Dendritic cell treated with granulocyte-macrophage colony-stimulating factor and Interleukin-4, amounts not matched to agents 40 ng/mL and 50 ng/mL, for 4 days (primary cell): ENCODE results near the gene RELN.
"Not testable (repeated sequence)": the region's sequence is repeated elsewhere in the genome, so short reads cannot be mapped to it uniquely, and the experiment has no call there.

Experiments
- H3K27ac Mint-ChIP-seq: one replicate; pipeline ENCODE4 v1.8.0; 2022; ENCODE audit warnings: mild to moderate bottlenecking, mixed read lengths
- H3K27me3 Mint-ChIP-seq: one replicate; pipeline ENCODE4 v1.8.0; 2022; ENCODE audit warnings: mild to moderate bottlenecking, mixed read lengths
- H3K36me3 Mint-ChIP-seq: one replicate; pipeline ENCODE4 v1.8.0; 2022; ENCODE audit warnings: low read depth, mixed read lengths
- H3K4me1 Mint-ChIP-seq: one replicate; pipeline ENCODE4 v1.8.0; 2022; ENCODE audit warnings: low read depth, mixed read lengths
- H3K4me3 Mint-ChIP-seq: one replicate; pipeline ENCODE4 v1.8.0; 2022; ENCODE audit warnings: mild to moderate bottlenecking, moderate library complexity, mixed read lengths
- H3K9me3 Mint-ChIP-seq: one replicate; pipeline ENCODE4 v1.8.0; 2022; ENCODE audit warnings: mixed read lengths
- intact Hi-C: fragments of 100-400 bp; cut with micrococcal nuclease; formaldehyde crosslinking; loops from one replicate; pipeline ENCODE4 v1.15.0; 2022

The RELN gene

DNA sequence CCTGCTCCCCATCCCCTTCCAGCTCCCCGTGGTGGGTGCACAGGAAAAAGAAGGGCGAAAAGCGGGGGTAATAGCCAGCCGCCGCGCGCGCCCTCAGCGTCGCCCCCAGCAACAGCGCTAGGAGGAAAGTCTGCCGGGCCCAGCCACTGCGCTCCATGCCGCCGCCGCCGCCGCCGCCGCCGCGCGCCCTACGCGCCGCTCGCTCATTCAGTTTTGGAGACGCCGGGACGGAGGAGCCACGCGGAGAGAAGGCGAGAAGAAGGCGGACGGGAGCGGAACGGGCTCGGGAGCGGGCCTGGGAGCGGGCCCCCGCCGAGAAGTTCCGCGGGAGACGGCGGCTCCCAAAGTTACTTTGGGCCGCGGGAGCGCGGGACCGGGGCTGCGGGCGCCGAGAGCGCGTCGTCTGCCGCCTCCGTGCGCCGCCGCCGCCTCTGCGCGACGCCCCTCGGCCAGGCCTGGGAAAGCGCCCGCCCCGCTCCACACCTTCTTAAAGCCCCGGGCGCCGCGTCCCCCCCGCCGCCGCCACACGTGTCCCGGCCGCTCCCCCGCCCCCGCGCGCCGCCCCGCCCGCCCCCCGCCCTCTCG lies at the start of gene RELN:
TSS of gene RELN (minus strand) at position 459 of the 585 bp plus-strand sequence. CDS start at position 157, 302 bp downstream.
- no peak within 1 kb of the TSS for H3K27ac Mint-ChIP-seq
- peaks cover 5% of the 10 kb centered on the region for H3K4me1 Mint-ChIP-seq
- no peak within 1 kb of the TSS for H3K4me3 Mint-ChIP-seq
- no peaks in the 10 kb centered on the region for H3K9me3 Mint-ChIP-seq
- intact Hi-C loops, result no loop called here
- H3K27me3 Mint-ChIP-seq, result peaks cover 49% of the 10 kb centered on the region
- H3K36me3 Mint-ChIP-seq, result no peaks in the 10 kb centered on the region

DNA sequence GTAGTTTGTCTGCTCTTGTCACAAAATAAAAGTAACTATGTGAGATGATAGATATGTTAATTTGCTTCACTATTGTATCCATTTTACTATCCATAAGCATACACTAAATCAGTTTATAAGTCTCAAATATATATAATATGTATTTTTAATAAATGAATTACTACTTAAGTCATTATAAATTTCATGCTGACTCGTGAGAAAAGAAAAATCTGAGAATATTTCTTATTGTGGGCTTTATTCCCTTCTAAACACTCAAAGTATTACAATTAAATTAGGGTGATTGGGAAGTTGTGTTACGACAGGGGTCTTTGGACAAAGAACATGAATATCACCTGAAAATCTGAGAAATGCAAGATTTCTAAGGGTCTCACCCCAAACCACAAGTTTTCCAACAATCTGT lies 48.7 kb upstream of the RELN start:
- Mint-ChIP-seq H3K27ac (no peak overlapping the region), H3K4me1 (no peaks in the 10 kb centered on the region), H3K4me3 (no peak overlapping the region), H3K9me3 (peaks cover 26% of the 10 kb centered on the region), H3K27me3 (no peaks in the 10 kb centered on the region), H3K36me3 (no peaks in the 10 kb centered on the region)
- intact Hi-C loops, result no loop called here

DNA sequence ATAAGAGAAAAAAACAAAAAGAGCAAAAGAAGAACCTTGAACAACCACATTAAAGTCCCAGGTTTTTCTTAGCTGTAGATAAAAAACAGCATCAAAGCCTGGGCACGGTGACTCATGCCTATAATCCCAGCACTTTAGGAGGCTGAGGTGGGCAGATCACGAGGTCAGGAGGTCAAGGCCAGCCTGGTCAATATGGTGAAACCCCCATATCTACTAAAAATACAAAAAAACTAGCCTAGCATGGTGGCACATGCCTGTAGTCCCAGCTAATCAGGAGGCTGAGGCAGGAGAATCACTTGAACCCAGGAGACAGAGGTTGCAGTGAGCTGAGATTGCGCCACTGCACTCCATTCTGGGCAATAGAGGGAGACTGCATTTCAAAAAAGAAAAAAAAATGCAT lies 47.4 kb upstream of the RELN start:
- H3K9me3 Mint-ChIP-seq, result peaks cover 27% of the 10 kb centered on the region
- H3K4me3 Mint-ChIP-seq, intact Hi-C loops, H3K27me3 Mint-ChIP-seq, H3K36me3 Mint-ChIP-seq, H3K4me1 Mint-ChIP-seq, H3K27ac Mint-ChIP-seq: not testable (repeated sequence)

DNA sequence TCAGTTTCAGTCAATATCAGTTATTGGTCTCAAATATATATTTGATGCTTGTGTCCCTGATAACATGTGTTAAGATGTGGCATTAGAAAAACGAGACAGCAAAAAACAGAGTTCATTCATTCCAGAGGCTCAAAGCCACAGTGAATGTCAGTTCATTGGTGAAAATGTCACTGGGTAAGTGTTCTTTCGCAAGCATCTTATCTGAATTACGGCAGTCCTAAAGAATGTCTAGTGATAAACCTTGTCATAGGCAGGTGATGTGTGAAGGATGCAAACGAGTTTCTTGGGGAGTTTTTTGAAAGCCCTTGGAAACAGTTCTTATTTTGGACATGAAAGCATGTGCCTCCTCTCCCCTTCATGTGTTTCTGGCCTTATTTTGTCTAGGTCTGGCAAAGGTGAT lies 45.9 kb upstream of the RELN start:
- intact Hi-C loops, result no loop called here
- no peak overlapping the region for H3K4me3 Mint-ChIP-seq
- no peaks in the 10 kb centered on the region for H3K36me3 Mint-ChIP-seq
- H3K9me3 Mint-ChIP-seq, result peaks cover 40% of the 10 kb centered on the region
- H3K4me1 Mint-ChIP-seq, result no peaks in the 10 kb centered on the region
- H3K27ac Mint-ChIP-seq, result no peak overlapping the region
- H3K27me3 Mint-ChIP-seq, result no peaks in the 10 kb centered on the region

DNA sequence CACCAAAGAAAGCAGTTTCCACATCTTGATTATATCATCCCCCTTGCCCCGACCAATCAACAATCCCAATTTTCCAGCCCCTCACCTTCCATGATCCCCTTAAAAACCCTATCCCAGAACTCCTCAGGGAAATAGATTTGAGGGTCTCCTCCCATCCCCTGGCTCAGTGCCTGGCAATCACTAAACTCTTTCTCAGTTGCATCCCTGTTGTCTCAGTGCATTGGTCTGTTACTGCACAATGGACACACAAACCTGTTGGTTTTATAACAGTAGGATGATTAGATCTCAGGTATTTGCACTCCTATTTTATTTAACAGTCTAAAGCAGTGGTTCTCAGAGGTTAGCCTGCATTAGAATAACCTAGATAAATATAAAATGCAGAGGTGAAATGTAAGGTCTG lies 45.2 kb upstream of the RELN start:
- no peaks in the 10 kb centered on the region for H3K27me3 Mint-ChIP-seq
- no peak overlapping the region for H3K27ac Mint-ChIP-seq
- intact Hi-C loops, result no loop called here
- H3K9me3 Mint-ChIP-seq, result peaks cover 40% of the 10 kb centered on the region
- no peaks in the 10 kb centered on the region for H3K36me3 Mint-ChIP-seq
- H3K4me3 Mint-ChIP-seq, result no peak overlapping the region
- H3K4me1 Mint-ChIP-seq, result no peaks in the 10 kb centered on the region

DNA sequence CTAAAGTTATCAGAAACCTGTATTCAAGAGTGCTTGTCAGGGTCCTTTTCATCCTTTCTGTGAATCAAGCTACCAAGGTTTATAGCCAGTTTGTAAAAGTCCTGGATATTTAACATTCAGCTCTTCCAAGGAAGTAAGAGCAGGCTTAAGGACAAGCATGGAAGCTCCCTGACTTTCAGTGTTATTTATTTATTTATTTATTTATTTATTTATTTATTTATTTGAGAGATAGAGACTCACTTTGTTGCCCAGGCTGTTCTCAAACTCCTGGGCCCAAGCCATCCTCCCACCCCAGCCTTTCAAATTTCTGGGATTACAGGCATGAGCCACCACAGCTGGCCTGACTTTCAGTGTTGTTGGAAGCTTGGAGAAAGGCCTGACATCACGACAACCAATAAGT lies 44.4 kb upstream of the RELN start:
- no peaks in the 10 kb centered on the region for H3K36me3 Mint-ChIP-seq

DNA sequence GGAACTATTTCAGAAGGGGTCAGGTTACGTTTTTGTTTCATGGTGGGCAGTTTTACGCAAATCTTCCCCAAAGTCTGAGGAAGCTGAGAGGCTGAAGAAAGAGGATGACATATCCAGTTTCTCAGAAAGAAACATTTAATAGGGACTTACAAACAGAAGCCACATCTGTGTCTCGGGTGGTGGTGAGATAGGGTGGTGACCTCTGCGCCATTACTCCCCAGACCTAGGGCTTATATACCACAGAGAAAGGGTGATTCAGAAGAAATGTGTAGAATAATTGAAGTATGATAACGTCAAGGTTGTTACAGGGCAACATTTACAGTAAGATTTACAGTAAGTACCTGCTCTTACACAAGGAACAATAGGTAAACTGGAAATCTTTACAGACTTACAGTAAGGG lies 43.0 kb upstream of the RELN start:
- Mint-ChIP-seq H3K36me3 (no peaks in the 10 kb centered on the region), H3K27me3 (no peaks in the 10 kb centered on the region), H3K4me3 (no peak overlapping the region), H3K9me3 (peaks cover 40% of the 10 kb centered on the region), H3K27ac (no peak overlapping the region), H3K4me1 (no peaks in the 10 kb centered on the region)
- intact Hi-C loops, result no loop called here

More for the DNA sequence above, 44.4 kb upstream of the RELN start:
- H3K4me1 Mint-ChIP-seq, result no peaks in the 10 kb centered on the region
- no peak overlapping the region for H3K4me3 Mint-ChIP-seq
- no peaks in the 10 kb centered on the region for H3K27me3 Mint-ChIP-seq
- H3K9me3 Mint-ChIP-seq, result peaks cover 40% of the 10 kb centered on the region
- intact Hi-C loops, result no loop called here
- no peak overlapping the region for H3K27ac Mint-ChIP-seq

DNA sequence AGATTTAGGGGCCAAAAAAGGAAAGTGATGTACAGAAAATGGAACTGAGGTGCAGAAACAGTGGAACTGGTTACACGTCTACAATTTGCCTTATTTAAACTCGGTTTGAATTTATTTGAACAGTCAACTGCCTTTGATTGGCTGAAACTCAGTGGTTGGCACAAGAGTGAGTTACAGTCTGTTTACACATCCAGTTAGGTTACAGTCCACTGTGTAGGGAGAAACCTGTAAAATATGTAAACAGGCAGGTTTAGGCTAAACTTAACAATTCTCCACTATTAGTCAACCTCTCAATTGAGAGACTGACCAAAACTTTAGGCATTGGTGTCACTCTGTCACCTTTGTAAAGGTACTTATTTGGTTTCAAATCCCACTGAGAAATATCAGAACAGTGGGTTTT lies 40.3 kb upstream of the RELN start:
- Mint-ChIP-seq H3K27ac (no peak overlapping the region), H3K9me3 (peaks cover 21% of the 10 kb centered on the region), H3K27me3 (no peaks in the 10 kb centered on the region), H3K4me1 (no peaks in the 10 kb centered on the region), H3K4me3 (no peak overlapping the region), H3K36me3 (no peaks in the 10 kb centered on the region)
- intact Hi-C loops, result no loop called here

DNA sequence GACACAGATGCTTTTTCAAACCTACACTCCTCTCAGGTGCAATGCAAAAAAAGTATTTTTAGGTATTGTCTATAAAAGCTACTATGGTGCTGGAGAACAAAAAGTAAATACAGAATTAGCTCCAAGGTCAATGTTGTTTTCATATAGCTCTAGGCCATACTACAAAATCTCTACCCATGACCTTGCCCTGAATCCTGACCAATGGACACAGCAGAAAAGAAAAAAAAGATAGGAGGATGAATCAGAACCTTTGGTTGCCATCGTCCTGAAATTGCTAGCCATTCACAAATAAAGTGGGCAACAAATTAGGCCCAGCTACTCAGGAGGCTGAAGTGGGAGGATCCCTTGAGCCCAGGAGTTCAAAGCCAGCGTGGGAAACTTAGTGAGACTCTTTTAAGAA lies 35.2 kb upstream of the RELN start:
- H3K36me3 Mint-ChIP-seq, result no peaks in the 10 kb centered on the region
- intact Hi-C loops, result no loop called here

DNA sequence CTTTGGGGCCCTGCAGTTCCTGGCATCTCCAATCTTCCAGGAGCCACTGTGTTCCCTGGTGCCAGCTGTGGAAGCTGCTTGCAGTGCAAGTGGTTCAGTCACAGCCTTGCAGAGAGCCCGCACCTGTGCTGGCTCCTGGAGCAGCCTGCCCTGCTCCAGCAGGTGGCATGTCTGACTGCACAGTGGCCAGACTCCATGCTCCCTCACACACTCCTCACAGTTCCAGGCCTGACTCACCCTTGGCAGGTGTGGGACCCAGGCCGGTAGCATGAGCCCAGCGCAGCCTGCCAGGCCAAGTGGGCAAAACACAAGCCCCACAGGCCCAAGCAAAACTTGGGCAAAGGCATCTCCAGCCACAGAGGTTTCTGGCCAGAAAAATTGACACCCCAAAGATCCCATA lies 33.6 kb upstream of the RELN start:
- H3K9me3 Mint-ChIP-seq, result peaks cover 9% of the 10 kb centered on the region
- H3K27ac Mint-ChIP-seq, result no peak overlapping the region
- intact Hi-C loops, result no loop called here
- H3K36me3 Mint-ChIP-seq, result no peaks in the 10 kb centered on the region
- H3K27me3 Mint-ChIP-seq, result no peaks in the 10 kb centered on the region
- no peaks in the 10 kb centered on the region for H3K4me1 Mint-ChIP-seq
- no peak overlapping the region for H3K4me3 Mint-ChIP-seq

More for the DNA sequence above, 35.2 kb upstream of the RELN start:
- Mint-ChIP-seq H3K27me3 (no peaks in the 10 kb centered on the region), H3K27ac (no peak overlapping the region), H3K4me3 (no peak overlapping the region), H3K9me3 (peaks cover 9% of the 10 kb centered on the region), H3K4me1 (no peaks in the 10 kb centered on the region)

DNA sequence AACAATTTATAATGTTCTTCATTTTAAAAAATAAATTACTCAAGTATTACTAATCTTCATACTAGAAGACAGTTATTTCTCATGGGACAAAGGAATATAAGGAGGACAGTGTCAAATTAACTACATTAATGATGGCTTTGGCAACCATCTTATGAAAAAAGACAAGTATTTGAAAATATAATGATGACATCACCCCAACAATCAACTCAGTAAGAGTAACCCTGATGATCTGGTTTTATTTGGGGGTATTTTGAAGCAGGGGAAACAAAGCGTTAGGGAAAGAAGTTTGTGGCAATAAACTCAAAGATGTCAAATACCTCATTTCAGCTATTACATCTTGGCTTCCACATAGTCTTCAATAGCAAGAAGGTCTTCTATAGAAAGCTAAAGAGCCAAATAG lies 29.0 kb upstream of the RELN start:
- Mint-ChIP-seq H3K4me3 (no peak overlapping the region), H3K27ac (no peak overlapping the region), H3K9me3 (peaks cover 9% of the 10 kb centered on the region), H3K4me1 (no peaks in the 10 kb centered on the region), H3K36me3 (no peaks in the 10 kb centered on the region), H3K27me3 (no peaks in the 10 kb centered on the region)
- intact Hi-C loops, result no loop called here

DNA sequence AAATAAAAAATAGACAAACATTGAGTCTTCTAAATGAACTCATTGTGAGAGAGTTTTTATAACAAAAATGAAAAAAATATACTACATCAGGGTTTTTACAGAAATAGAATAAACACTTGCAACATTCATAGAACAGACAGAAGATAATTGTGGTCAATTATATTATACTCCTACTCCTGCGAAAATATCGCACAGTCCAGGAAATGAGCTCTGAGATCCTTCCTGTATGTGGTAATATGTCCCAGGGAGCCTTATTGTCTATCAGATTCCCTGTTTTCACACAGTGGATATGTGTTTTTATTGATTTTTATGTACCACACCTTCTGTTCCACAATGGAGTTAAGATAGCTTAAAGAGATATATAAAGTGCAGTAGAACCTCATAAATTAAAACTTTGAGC lies 27.5 kb upstream of the RELN start:
- intact Hi-C loops, result no loop called here
- Mint-ChIP-seq H3K4me3 (no peak overlapping the region), H3K4me1 (no peaks in the 10 kb centered on the region), H3K27ac (no peak overlapping the region), H3K27me3 (no peaks in the 10 kb centered on the region), H3K36me3 (no peaks in the 10 kb centered on the region), H3K9me3 (no peaks in the 10 kb centered on the region)

DNA sequence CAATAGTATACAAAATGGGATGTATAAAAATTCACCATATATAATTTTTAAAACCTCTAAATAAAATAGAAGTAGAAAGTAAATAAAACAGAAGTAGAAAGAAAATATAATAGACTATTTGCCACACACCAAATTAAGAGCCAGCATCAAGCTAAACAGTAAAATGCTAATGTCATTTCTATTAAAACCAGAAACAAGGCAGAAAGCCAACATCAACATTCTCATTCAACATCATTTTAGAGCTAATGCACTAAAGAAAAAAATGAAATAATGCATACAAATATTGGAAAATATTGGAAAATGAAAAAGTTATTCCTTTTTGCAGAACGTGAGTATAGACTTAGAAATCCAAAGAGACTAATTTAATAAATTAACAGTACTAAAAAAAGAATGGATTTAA lies 23.4 kb upstream of the RELN start:
- Mint-ChIP-seq H3K27me3 (no peaks in the 10 kb centered on the region), H3K27ac (no peak overlapping the region), H3K4me3 (no peak overlapping the region), H3K36me3 (no peaks in the 10 kb centered on the region), H3K4me1 (no peaks in the 10 kb centered on the region), H3K9me3 (no peaks in the 10 kb centered on the region)
- intact Hi-C loops, result no loop called here

DNA sequence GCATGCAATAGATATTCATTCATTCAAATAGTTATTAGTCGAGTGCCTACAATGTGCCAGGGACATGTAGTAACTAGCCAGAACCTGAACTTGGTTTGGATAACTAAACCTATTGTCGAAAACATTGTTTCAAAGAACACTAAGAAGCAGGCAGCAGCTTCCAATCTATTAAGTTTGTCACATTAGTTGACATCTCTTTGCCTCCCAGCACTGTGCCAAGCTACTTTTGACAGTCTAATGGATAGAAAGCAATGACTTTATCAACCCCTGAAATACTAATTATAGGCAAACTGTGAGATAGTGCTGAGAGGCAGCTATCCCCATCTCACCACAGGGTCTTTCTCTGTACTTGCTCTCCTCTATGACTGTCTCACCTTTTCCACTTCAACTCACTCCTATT lies 22.4 kb upstream of the RELN start:
- intact Hi-C loops, result no loop called here
- Mint-ChIP-seq H3K4me3 (no peak overlapping the region), H3K27me3 (no peaks in the 10 kb centered on the region), H3K27ac (no peak overlapping the region), H3K4me1 (no peaks in the 10 kb centered on the region), H3K9me3 (no peaks in the 10 kb centered on the region), H3K36me3 (no peaks in the 10 kb centered on the region)

DNA sequence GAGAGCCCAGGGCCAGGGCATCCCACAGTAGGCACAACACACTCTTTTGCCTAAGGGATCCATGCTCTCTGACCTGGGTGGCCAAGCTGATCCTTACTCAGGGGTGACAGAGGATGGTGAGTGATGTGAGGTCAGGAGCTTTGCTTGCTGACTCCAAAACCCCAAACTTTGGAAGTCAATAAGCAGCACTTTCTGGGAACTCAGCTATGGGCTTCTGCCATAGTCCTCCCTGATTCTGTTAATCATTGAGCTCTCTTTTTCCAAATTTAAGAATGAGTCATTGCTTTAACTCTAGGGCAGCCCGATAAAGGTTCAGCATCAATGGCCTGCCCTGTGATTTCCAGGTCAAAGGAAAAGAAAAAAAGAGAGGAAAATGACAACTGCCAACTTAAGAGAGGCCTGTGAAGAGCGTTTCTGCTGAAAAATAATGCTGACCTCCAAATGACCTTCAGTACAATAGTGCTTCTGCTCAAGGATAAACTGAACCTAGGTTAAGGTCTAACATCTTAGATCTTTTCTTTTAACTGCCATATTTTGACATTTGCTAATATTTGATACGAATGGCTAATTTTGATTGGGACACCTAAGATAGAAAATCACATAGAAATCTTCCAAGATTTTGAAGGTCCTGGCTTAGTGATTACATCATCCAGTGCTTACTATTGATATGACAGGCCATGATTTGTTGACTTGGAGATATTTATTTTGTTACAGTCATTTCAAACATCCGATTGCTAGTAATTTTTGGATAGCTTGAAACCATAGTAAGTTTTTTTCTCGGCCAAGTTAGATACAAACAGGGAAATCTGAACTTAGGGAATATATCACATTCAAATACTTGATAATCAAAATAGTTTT lies 20.8 kb upstream of the RELN start:
- Mint-ChIP-seq H3K4me3 (no peak overlapping the region), H3K36me3 (no peaks in the 10 kb centered on the region), H3K27ac (no peak overlapping the region), H3K27me3 (no peaks in the 10 kb centered on the region), H3K9me3 (no peaks in the 10 kb centered on the region), H3K4me1 (no peaks in the 10 kb centered on the region)
- intact Hi-C loops, result no loop called here
